Karpas-422 (cell line): Measurements from ENCODE around the gene DDX39B. TPM values are rescaled to one million over a fixed set of nuclear protein-coding genes. Genes with fewer than 3 reads are reported as not detected.

Source experiments
- DNase-seq: peaks from one replicate; pipeline ENCODE4 v3.0.0-alpha.2; 2015
- H2AFZ ChIP-seq: fragments of 200-600 bp; sonication (generic); 2 replicates; pipeline ENCODE4 v1.6.1; 2014; ENCODE audit warnings: antibody characterized with exemption, low read length, mixed read lengths
- H3K27ac ChIP-seq: fragments of 200-600 bp; sonication (generic); 2 replicates; pipeline ENCODE4 v1.5.1; 2014; ENCODE audit warnings: mild to moderate bottlenecking, low read length, moderate library complexity
- H3K27me3 ChIP-seq: fragments of 200-600 bp; sonication (generic); 2 replicates; pipeline ENCODE4 v1.6.1; 2014; ENCODE audit warnings: low read length, mixed read lengths
- H3K36me3 ChIP-seq: fragments of 200-600 bp; sonication (generic); 2 replicates; pipeline ENCODE4 v1.6.1; 2014; ENCODE audit warnings: low read length, mixed read lengths; ENCODE audit not compliant: insufficient read depth
- H3K4me1 ChIP-seq: fragments of 200-600 bp; sonication (generic); 2 replicates; pipeline ENCODE4 v1.6.1; 2014; ENCODE audit warnings: mild to moderate bottlenecking, low read length, mixed read lengths
- H3K4me2 ChIP-seq: fragments of 200-600 bp; sonication (generic); 2 replicates; pipeline ENCODE4 v1.6.1; 2014; ENCODE audit warnings: low read length, low read depth, mild to moderate bottlenecking; ENCODE audit not compliant: poor library complexity, severe bottlenecking
- H3K4me3 ChIP-seq: fragments of 200-600 bp; sonication (generic); 2 replicates; pipeline ENCODE4 v1.5.1; 2014; ENCODE audit warnings: mild to moderate bottlenecking, antibody characterized with exemption, low read length, mixed read lengths
- H3K79me2 ChIP-seq: fragments of 200-600 bp; sonication (generic); 2 replicates; pipeline ENCODE4 v1.6.1; 2014; ENCODE audit warnings: mild to moderate bottlenecking, low read length, mixed read lengths
- H3K9ac ChIP-seq: fragments of 200-600 bp; sonication (generic); 2 replicates; pipeline ENCODE4 v1.6.0; 2014; ENCODE audit warnings: low read length
- H3K9me2 ChIP-seq: fragments of 200-600 bp; sonication (generic), shearing (Covaris generic); replicated peaks from 2 replicates; pipeline ENCODE4 v1.6.0; 2014; ENCODE audit warnings: mild to moderate bottlenecking, low read length, moderate library complexity; ENCODE audit not compliant: insufficient read depth
- H3K9me3 ChIP-seq: fragments of 300-700, 200-600 bp; sonication (generic); 2 replicates; pipeline ENCODE4 v1.6.1; 2014; ENCODE audit warnings: low read length, mixed read lengths
- H4K20me1 ChIP-seq: fragments of 200-600 bp; sonication (generic); 2 replicates; pipeline ENCODE4 v1.6.1; 2014; ENCODE audit warnings: mild to moderate bottlenecking, antibody characterized with exemption, low read length, low read depth; ENCODE audit not compliant: insufficient read depth
- total RNA-seq: library from RNA; depleted of rRNA; stranded (reverse); fragments of >200 nt; shearing (Covaris generic); gene quantifications from 2 replicates; pipeline ENCODE4 v1.2.3, GENCODE V29; 2014; ENCODE audit warnings: low replicate concordance

The DDX39B gene
- total RNA-seq, 1 experiment from 2014 or later, result 412 TPM

GRCh38 chr6:31572041-31572911, 30.5 kb upstream of the DDX39B start, which contains the start of gene LTA:
Gene LTA, plus strand, starts transcription at chr6:31572289. Its CDS starts 454 bp downstream, at chr6:31572743.
- Histone ChIP-seq H3K4me1 (peaks cover 91% of the 10 kb centered on the region), H3K9ac (peak within 1 kb of the TSS; percentile 99), H4K20me1 (peaks cover 18% of the 10 kb centered on the region; the same call in 1 of the 2 replicates), H3K79me2 (peaks cover 59% of the 10 kb centered on the region), H3K9me3 (no peaks in the 10 kb centered on the region), H3K27me3 (no peaks in the 10 kb centered on the region), H3K9me2 (no peaks in the 10 kb centered on the region), H2AFZ (no peak within 1 kb of the TSS), H3K4me2 (peak within 1 kb of the TSS; percentile 84), H3K36me3 (peaks cover 18% of the 10 kb centered on the region), H3K4me3 (peak within 1 kb of the TSS; percentile 98), H3K27ac (peak within 1 kb of the TSS; percentile 95)
- DNase-seq, result peak; percentile 92

GRCh38 chr6:31569861-31570536, 28.2 kb upstream of the DDX39B start:
- Histone ChIP-seq H3K4me2 (peak overlapping the region; percentile 84), H3K4me3 (peak overlapping the region; percentile 98), H3K27me3 (no peaks in the 10 kb centered on the region), H3K9me2 (no peaks in the 10 kb centered on the region), H3K79me2 (peaks cover 44% of the 10 kb centered on the region), H3K9ac (peak overlapping the region; percentile 99), H3K4me1 (peaks cover 86% of the 10 kb centered on the region), H4K20me1 (no peaks in the 10 kb centered on the region), H3K36me3 (no peaks in the 10 kb centered on the region), H3K9me3 (no peaks in the 10 kb centered on the region), H2AFZ (no peak overlapping the region), H3K27ac (peak overlapping the region; percentile 95)
- DNase-seq, result peak; percentile 91

- peak overlapping the region; percentile 95 for H3K27ac ChIP-seq
- H3K4me2 ChIP-seq, result peak overlapping the region; percentile 84
- no peaks in the 10 kb centered on the region for H3K9me2 ChIP-seq
- H3K9ac ChIP-seq, result peak overlapping the region; percentile 99
- peak; percentile 77 for DNase-seq
- H4K20me1 ChIP-seq, result no peaks in the 10 kb centered on the region
- H3K36me3 ChIP-seq, result no peaks in the 10 kb centered on the region
- peak overlapping the region; percentile 98; the same call in 1 of the 2 replicates for H3K4me3 ChIP-seq
- no peaks in the 10 kb centered on the region for H3K27me3 ChIP-seq
- H3K79me2 ChIP-seq, result peaks cover 44% of the 10 kb centered on the region
- H3K4me1 ChIP-seq, result peaks cover 81% of the 10 kb centered on the region
- no peak overlapping the region for H2AFZ ChIP-seq
- H3K9me3 ChIP-seq, result no peaks in the 10 kb centered on the region
Observed at GRCh38 chr6:31568537-31568961, 26.7 kb upstream of the DDX39B start.

GRCh38 chr6:31567531-31568370, 25.9 kb upstream of the DDX39B start:
- DNase-seq, result peak; percentile 60
- Histone ChIP-seq H3K4me1 (peaks cover 81% of the 10 kb centered on the region), H3K9ac (peak overlapping the region; percentile 99), H3K79me2 (peaks cover 37% of the 10 kb centered on the region), H4K20me1 (no peaks in the 10 kb centered on the region), H3K9me3 (no peaks in the 10 kb centered on the region), H3K27ac (peak overlapping the region; percentile 95), H3K9me2 (no peaks in the 10 kb centered on the region), H3K36me3 (no peaks in the 10 kb centered on the region), H2AFZ (no peak overlapping the region), H3K27me3 (no peaks in the 10 kb centered on the region), H3K4me2 (peak overlapping the region; percentile 84), H3K4me3 (no peak overlapping the region)

GRCh38 chr6:31560697-31561058, 18.9 kb upstream of the DDX39B start:
- H3K27ac ChIP-seq, result peak overlapping the region; percentile 99
- H4K20me1 ChIP-seq, result no peaks in the 10 kb centered on the region
- H3K36me3 ChIP-seq, result no peaks in the 10 kb centered on the region
- peak; percentile 69 for DNase-seq
- no peaks in the 10 kb centered on the region for H3K27me3 ChIP-seq
- H3K79me2 ChIP-seq, result peaks cover 16% of the 10 kb centered on the region; the same call in 1 of the 2 replicates
- H3K9me2 ChIP-seq, result no peaks in the 10 kb centered on the region
- peak overlapping the region; percentile 93 for H3K9ac ChIP-seq
- peak overlapping the region; percentile 83 for H3K4me2 ChIP-seq
- H2AFZ ChIP-seq, result no peak overlapping the region
- peaks cover 94% of the 10 kb centered on the region for H3K4me1 ChIP-seq
- H3K4me3 ChIP-seq, result peak overlapping the region; percentile 39
- H3K9me3 ChIP-seq, result no peaks in the 10 kb centered on the region

GRCh38 chr6:31559958-31560696, 18.3 kb upstream of the DDX39B start:
- Histone ChIP-seq H3K27me3 (no peaks in the 10 kb centered on the region), H3K4me1 (peaks cover 89% of the 10 kb centered on the region), H3K9me3 (no peaks in the 10 kb centered on the region), H3K4me2 (peak overlapping the region; percentile 83), H3K36me3 (no peaks in the 10 kb centered on the region), H3K79me2 (peaks cover 11% of the 10 kb centered on the region; the same call in 1 of the 2 replicates), H3K4me3 (peak overlapping the region; percentile 64), H4K20me1 (no peaks in the 10 kb centered on the region), H3K9me2 (no peaks in the 10 kb centered on the region), H3K9ac (peak overlapping the region; percentile 93), H2AFZ (no peak overlapping the region), H3K27ac (peak overlapping the region; percentile 99)
- peak; percentile 98 for DNase-seq

- no peak overlapping the region for H2AFZ ChIP-seq
- H3K4me2 ChIP-seq, result peak overlapping the region; percentile 83
- H3K4me3 ChIP-seq, result peak overlapping the region; percentile 64
- H3K4me1 ChIP-seq, result peaks cover 89% of the 10 kb centered on the region
- H3K9me3 ChIP-seq, result no peaks in the 10 kb centered on the region
- DNase-seq, result no peak
- no peaks in the 10 kb centered on the region for H3K27me3 ChIP-seq
- H3K27ac ChIP-seq, result peak overlapping the region; percentile 99
- H3K36me3 ChIP-seq, result no peaks in the 10 kb centered on the region
- H3K9ac ChIP-seq, result peak overlapping the region; percentile 93
- no peaks in the 10 kb centered on the region for H4K20me1 ChIP-seq
- H3K9me2 ChIP-seq, result no peaks in the 10 kb centered on the region
- H3K79me2 ChIP-seq, result peaks cover 11% of the 10 kb centered on the region; the same call in 1 of the 2 replicates
Observed at GRCh38 chr6:31559606-31559957, 17.8 kb upstream of the DDX39B start.
